Measurements from ENCODE around the gene SUGCT.

SUGCT gene

GRCh38 chr7:40544871-40545303 lies 410.1 kb downstream of the SUGCT start:
- no peak for TF ChIP-seq CTCF (IDR thresholded peaks at IDR 0.05; ENCODE audit: low read depth, low read length, missing control alignments)
- peak; percentile 89 for DNase-seq (ENCODE audit: extremely low read depth, low read depth)
- no peak overlapping the region for H3K4me3 ChIP-seq (replicated peaks; ENCODE audit: low read depth, low read length)

- no peak for DNase-seq (ENCODE audit: extremely low read depth, low read depth)
- TF ChIP-seq CTCF (IDR thresholded peaks at IDR 0.05; ENCODE audit: low read depth, low read length, missing control alignments) = no peak
Observed at GRCh38 chr7:40545739-40546138, 410.9 kb downstream of the SUGCT start.

GRCh38 chr7:40546616-40547501 lies 412.1 kb downstream of the SUGCT start:
- DNase-seq (ENCODE audit: extremely low read depth, low read depth) = no peak
- no peak overlapping the region for H3K4me3 ChIP-seq (replicated peaks; ENCODE audit: low read depth, low read length)
- no peak for TF ChIP-seq CTCF (IDR thresholded peaks at IDR 0.05; ENCODE audit: low read depth, low read length, missing control alignments)

More at GRCh38 chr7:40545739-40546138, 410.9 kb downstream of the SUGCT start:
- H3K4me3 ChIP-seq (replicated peaks; ENCODE audit: low read depth, low read length) = no peak overlapping the region

- TF ChIP-seq CTCF (IDR thresholded peaks at IDR 0.05; ENCODE audit: low read depth, low read length, missing control alignments) = no peak
- no peak for DNase-seq (ENCODE audit: extremely low read depth, low read depth)
- no peak overlapping the region for H3K4me3 ChIP-seq (replicated peaks; ENCODE audit: low read depth, low read length)
Observed at GRCh38 chr7:40549372-40550039, 414.7 kb downstream of the SUGCT start.

- no peak overlapping the region for H3K4me3 ChIP-seq (replicated peaks; ENCODE audit: low read depth, low read length)
- TF ChIP-seq CTCF (IDR thresholded peaks at IDR 0.05; ENCODE audit: low read depth, low read length, missing control alignments) = no peak
- peak; percentile 96 for DNase-seq (ENCODE audit: extremely low read depth, low read depth)
Observed at GRCh38 chr7:40551685-40552576, 417.1 kb downstream of the SUGCT start.

GRCh38 chr7:40560672-40561071 lies 425.9 kb downstream of the SUGCT start:
- no peak for TF ChIP-seq CTCF (IDR thresholded peaks at IDR 0.05; ENCODE audit: low read depth, low read length, missing control alignments)
- DNase-seq (ENCODE audit: extremely low read depth, low read depth) = no peak
- H3K4me3 ChIP-seq (replicated peaks; ENCODE audit: low read depth, low read length) = no peak overlapping the region
